HFFc6 (cell line): ENCODE data around the gene MRPL34. TPM values are rescaled to one million over a fixed set of nuclear protein-coding genes. Genes with fewer than 3 reads are reported as not detected.

ENCODE experiments used
- DNase-seq: peaks from one replicate; pipeline ENCODE4 v3.0.0-alpha.2; 2018
- H3K27ac Mint-ChIP-seq: 2 replicates; pipeline ENCODE4 v1.8.0; 2020; ENCODE audit warnings: mild to moderate bottlenecking, mixed read lengths
- H3K27me3 Mint-ChIP-seq: 2 replicates; pipeline ENCODE4 v1.8.0; 2021; ENCODE audit warnings: mild to moderate bottlenecking, moderate library complexity, mixed read lengths; ENCODE audit not compliant: insufficient read depth
- H3K36me3 Mint-ChIP-seq: 2 replicates; pipeline ENCODE4 v1.8.0; 2021; ENCODE audit warnings: low read depth, mixed read lengths
- H3K4me1 Mint-ChIP-seq: 2 replicates; pipeline ENCODE4 v1.8.0; 2020; ENCODE audit warnings: low read depth, mixed read lengths
- H3K4me3 Mint-ChIP-seq: 2 replicates; pipeline ENCODE4 v1.8.0; 2020; ENCODE audit warnings: mild to moderate bottlenecking, moderate library complexity, mixed read lengths
- H3K9me3 Mint-ChIP-seq: 2 replicates; pipeline ENCODE4 v1.8.0; 2020; ENCODE audit warnings: mild to moderate bottlenecking, mixed read lengths
- CTCF ChIP-seq: fragments of 200-600 bp; sonication (generic); IDR thresholded peaks from 2 replicates; pipeline ENCODE4 v1.5.0; 2021; ENCODE audit warnings: antibody characterized with exemption, mild to moderate bottlenecking
- total RNA-seq, 6 experiments: library from RNA; stranded (reverse); fragmentation: NEBNext Ultra II Directional; extraction: Animal tissue kit (Norgen Biotek cat#: 25700); gene quantifications; 2 replicates in 1 of 6; 3 replicates in 5 of 6; pipeline ENCODE4 v1.2.3, GENCODE V29; 2021

Gene MRPL34
- total RNA-seq, 6 experiments from 2014 or later, result 43.1 to 56.7 (median 50.4) TPM

GRCh38 chr19:17296273-17296672 is 9.4 kb upstream of the MRPL34 start:
- Mint-ChIP-seq H3K27ac (peak overlapping the region; percentile 16; the same call in 1 of the 2 replicates), H3K36me3 (peaks cover 5% of the 10 kb centered on the region; the same call in 1 of the 2 replicates), H3K9me3 (no peaks in the 10 kb centered on the region), H3K4me3 (no peak overlapping the region), H3K27me3 (no peaks in the 10 kb centered on the region), H3K4me1 (peaks cover 15% of the 10 kb centered on the region)
- TF ChIP-seq CTCF, result peak; percentile 45
- peak; percentile 59 for DNase-seq

- H3K27me3 Mint-ChIP-seq, result no peaks in the 10 kb centered on the region; the same call in 1 of the 2 replicates
- no peak for DNase-seq
- no peaks in the 10 kb centered on the region for H3K9me3 Mint-ChIP-seq
- no peak overlapping the region for H3K4me3 Mint-ChIP-seq
- peaks cover 11% of the 10 kb centered on the region; the same call in 1 of the 2 replicates for H3K36me3 Mint-ChIP-seq
- TF ChIP-seq CTCF, result no peak
- peaks cover 16% of the 10 kb centered on the region for H3K4me1 Mint-ChIP-seq
- H3K27ac Mint-ChIP-seq, result no peak overlapping the region
Observed at GRCh38 chr19:17296976-17297375, 8.7 kb upstream of the MRPL34 start.

GRCh38 chr19:17300992-17301619 is 4.6 kb upstream of the MRPL34 start:
- Mint-ChIP-seq H3K4me1 (peaks cover 35% of the 10 kb centered on the region), H3K4me3 (no peak overlapping the region), H3K27me3 (no peaks in the 10 kb centered on the region; the same call in 1 of the 2 replicates), H3K27ac (no peak overlapping the region), H3K36me3 (peaks cover 13% of the 10 kb centered on the region; the same call in 1 of the 2 replicates), H3K9me3 (no peaks in the 10 kb centered on the region)
- DNase-seq, result no peak
- TF ChIP-seq CTCF, result no peak

- H3K36me3 Mint-ChIP-seq, result peaks cover 13% of the 10 kb centered on the region; the same call in 1 of the 2 replicates
- no peak overlapping the region for H3K27ac Mint-ChIP-seq
- DNase-seq, result no peak
- H3K27me3 Mint-ChIP-seq, result no peaks in the 10 kb centered on the region; the same call in none of the 2 replicates
- no peak for TF ChIP-seq CTCF
- peaks cover 35% of the 10 kb centered on the region for H3K4me1 Mint-ChIP-seq
- H3K9me3 Mint-ChIP-seq, result no peaks in the 10 kb centered on the region
- peak overlapping the region; percentile 73 for H3K4me3 Mint-ChIP-seq
Observed at GRCh38 chr19:17302391-17303166, 3.1 kb upstream of the MRPL34 start.

GRCh38 chr19:17303167-17303939 is 2.3 kb upstream of the MRPL34 start, which contains the start of gene ABHD8:
TSS of gene ABHD8 (minus strand) at chr19:17303425. CDS start at chr19:17301616, 1,809 bp downstream.
- Mint-ChIP-seq H3K9me3 (no peaks in the 10 kb centered on the region), H3K36me3 (peaks cover 9% of the 10 kb centered on the region; the same call in 1 of the 2 replicates), H3K4me1 (peaks cover 41% of the 10 kb centered on the region), H3K4me3 (peak within 1 kb of the TSS; percentile 73), H3K27ac (peak within 1 kb of the TSS; percentile 31; the same call in 1 of the 2 replicates), H3K27me3 (no peaks in the 10 kb centered on the region; the same call in none of the 2 replicates)
- peak; percentile 82 for TF ChIP-seq CTCF
- DNase-seq, result peak; percentile 94
